SK-N-SH (cell line): Measurements from ENCODE around the gene JAZF1.

Source experiments
- CHD2 ChIP-seq: fragments of 150-350 bp; IDR thresholded peaks from 2 replicates; pipeline ENCODE4 v1.6.1; 2018; ENCODE audit warnings: low read length; ENCODE audit not compliant: partially characterized antibody
- FOXJ3 ChIP-seq: sonication (generic); formaldehyde crosslinking; IDR thresholded peaks from 2 replicates; pipeline ENCODE4 v1.5.1; 2020; ENCODE audit warnings: mild to moderate bottlenecking, missing genetic modification reagents
- GATA2 ChIP-seq: sonication (generic); formaldehyde crosslinking; IDR thresholded peaks from 2 replicates; pipeline ENCODE4 v1.5.0; 2020; ENCODE audit warnings: mild to moderate bottlenecking, missing genetic modification reagents
- JUND ChIP-seq: IDR thresholded peaks from 2 replicates; pipeline ENCODE4 v1.4.0; 2012
- POLR2AphosphoS5 ChIP-seq: IDR thresholded peaks from 2 replicates; pipeline ENCODE4 v1.6.1; 2012; ENCODE audit warnings: low read depth, low read length
- RCOR1 ChIP-seq: fragments of 150-350 bp; IDR thresholded peaks from 2 replicates; pipeline ENCODE4 v1.6.1; 2017; ENCODE audit warnings: antibody characterized with exemption, low read length
- RXRA ChIP-seq: IDR thresholded peaks from 2 replicates; pipeline ENCODE4 v1.4.0; 2012; ENCODE audit warnings: low read depth, mild to moderate bottlenecking, borderline replicate concordance
- SIN3A ChIP-seq: IDR thresholded peaks from 2 replicates; pipeline ENCODE4 v1.6.1; 2012; ENCODE audit warnings: low read depth, mild to moderate bottlenecking, low read length, moderate library complexity, borderline replicate concordance
- TAF1 ChIP-seq: IDR thresholded peaks from 2 replicates; pipeline ENCODE4 v1.6.1; 2012; ENCODE audit warnings: low read depth, mild to moderate bottlenecking, low read length, moderate library complexity, borderline replicate concordance
- TCF12 ChIP-seq: IDR thresholded peaks from 2 replicates; pipeline ENCODE4 v1.4.0; 2012
- YY1 ChIP-seq: IDR thresholded peaks from 2 replicates; pipeline ENCODE4 v1.4.0; 2012; ENCODE audit warnings: low read depth, mild to moderate bottlenecking
- TF ChIP-seq, protein P1 (sequence below): fragments of 200-600 bp; sonication (generic); IDR thresholded peaks from 2 replicates; pipeline ENCODE4 v1.6.1; 2017; ENCODE audit warnings: antibody characterized with exemption, mild to moderate bottlenecking, moderate library complexity
- TF ChIP-seq, protein P2 (sequence below): IDR thresholded peaks from 2 replicates; pipeline ENCODE4 v1.4.0; 2012; ENCODE audit warnings: low read depth
- TF ChIP-seq, protein P3 (sequence below): IDR thresholded peaks from 2 replicates; pipeline ENCODE4 v1.6.1; 2012; ENCODE audit warnings: mild to moderate bottlenecking, low read depth, low read length, moderate library complexity

DNA sequence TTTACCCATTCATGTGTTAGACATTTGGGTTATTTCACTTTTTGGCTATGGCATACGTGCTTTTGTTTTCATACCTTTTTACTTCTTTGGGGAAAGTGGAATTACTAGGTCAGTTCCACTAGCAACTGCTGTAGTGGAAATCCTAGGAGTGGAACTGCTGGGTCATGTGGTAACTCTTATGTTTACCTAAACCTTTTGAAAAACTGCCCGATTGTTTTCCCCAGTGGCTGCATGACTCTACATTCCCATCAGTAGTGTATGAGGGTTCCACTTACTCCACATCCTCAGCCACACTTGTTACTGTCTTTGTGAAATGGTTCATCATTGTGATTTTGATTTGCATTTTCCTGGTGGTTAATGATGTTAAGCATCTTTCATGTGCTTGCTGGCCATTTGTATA is 358.4 kb downstream of the JAZF1 start:
- TF ChIP-seq, protein P1, sequence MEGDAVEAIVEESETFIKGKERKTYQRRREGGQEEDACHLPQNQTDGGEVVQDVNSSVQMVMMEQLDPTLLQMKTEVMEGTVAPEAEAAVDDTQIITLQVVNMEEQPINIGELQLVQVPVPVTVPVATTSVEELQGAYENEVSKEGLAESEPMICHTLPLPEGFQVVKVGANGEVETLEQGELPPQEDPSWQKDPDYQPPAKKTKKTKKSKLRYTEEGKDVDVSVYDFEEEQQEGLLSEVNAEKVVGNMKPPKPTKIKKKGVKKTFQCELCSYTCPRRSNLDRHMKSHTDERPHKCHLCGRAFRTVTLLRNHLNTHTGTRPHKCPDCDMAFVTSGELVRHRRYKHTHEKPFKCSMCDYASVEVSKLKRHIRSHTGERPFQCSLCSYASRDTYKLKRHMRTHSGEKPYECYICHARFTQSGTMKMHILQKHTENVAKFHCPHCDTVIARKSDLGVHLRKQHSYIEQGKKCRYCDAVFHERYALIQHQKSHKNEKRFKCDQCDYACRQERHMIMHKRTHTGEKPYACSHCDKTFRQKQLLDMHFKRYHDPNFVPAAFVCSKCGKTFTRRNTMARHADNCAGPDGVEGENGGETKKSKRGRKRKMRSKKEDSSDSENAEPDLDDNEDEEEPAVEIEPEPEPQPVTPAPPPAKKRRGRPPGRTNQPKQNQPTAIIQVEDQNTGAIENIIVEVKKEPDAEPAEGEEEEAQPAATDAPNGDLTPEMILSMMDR, result no peak
- no peak for TF ChIP-seq TAF1
- TF ChIP-seq POLR2AphosphoS5, result no peak
- TF ChIP-seq, protein P2, sequence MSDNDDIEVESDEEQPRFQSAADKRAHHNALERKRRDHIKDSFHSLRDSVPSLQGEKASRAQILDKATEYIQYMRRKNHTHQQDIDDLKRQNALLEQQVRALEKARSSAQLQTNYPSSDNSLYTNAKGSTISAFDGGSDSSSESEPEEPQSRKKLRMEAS, result no peak
- no peak for TF ChIP-seq RXRA
- no peak for TF ChIP-seq YY1
- no peak for TF ChIP-seq RCOR1
- TF ChIP-seq FOXJ3 (CRISPR knock-in tag), result no peak
- no peak for TF ChIP-seq CHD2
- no peak for TF ChIP-seq JUND
- TF ChIP-seq, protein P3, sequence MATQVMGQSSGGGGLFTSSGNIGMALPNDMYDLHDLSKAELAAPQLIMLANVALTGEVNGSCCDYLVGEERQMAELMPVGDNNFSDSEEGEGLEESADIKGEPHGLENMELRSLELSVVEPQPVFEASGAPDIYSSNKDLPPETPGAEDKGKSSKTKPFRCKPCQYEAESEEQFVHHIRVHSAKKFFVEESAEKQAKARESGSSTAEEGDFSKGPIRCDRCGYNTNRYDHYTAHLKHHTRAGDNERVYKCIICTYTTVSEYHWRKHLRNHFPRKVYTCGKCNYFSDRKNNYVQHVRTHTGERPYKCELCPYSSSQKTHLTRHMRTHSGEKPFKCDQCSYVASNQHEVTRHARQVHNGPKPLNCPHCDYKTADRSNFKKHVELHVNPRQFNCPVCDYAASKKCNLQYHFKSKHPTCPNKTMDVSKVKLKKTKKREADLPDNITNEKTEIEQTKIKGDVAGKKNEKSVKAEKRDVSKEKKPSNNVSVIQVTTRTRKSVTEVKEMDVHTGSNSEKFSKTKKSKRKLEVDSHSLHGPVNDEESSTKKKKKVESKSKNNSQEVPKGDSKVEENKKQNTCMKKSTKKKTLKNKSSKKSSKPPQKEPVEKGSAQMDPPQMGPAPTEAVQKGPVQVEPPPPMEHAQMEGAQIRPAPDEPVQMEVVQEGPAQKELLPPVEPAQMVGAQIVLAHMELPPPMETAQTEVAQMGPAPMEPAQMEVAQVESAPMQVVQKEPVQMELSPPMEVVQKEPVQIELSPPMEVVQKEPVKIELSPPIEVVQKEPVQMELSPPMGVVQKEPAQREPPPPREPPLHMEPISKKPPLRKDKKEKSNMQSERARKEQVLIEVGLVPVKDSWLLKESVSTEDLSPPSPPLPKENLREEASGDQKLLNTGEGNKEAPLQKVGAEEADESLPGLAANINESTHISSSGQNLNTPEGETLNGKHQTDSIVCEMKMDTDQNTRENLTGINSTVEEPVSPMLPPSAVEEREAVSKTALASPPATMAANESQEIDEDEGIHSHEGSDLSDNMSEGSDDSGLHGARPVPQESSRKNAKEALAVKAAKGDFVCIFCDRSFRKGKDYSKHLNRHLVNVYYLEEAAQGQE, result no peak
- TF ChIP-seq TCF12, result no peak
- TF ChIP-seq GATA2, result no peak
- no peak for TF ChIP-seq SIN3A
